ENCODE data around the gene BBS4.

BBS4 gene

GRCh38 chr15:72671525-72671924 lies 14.5 kb upstream of the BBS4 start:
- no peak for TF ChIP-seq CTCF (conservative IDR thresholded peaks at IDR 0.05; ENCODE audit: low read length)
- DNase-seq (ENCODE audit: low read depth) = no peak
- no peak overlapping the region for H3K4me3 ChIP-seq (ENCODE audit: low read length)

- no peak overlapping the region for H3K4me3 ChIP-seq (ENCODE audit: low read length)
- no peak for DNase-seq (ENCODE audit: low read depth)
- no peak for TF ChIP-seq CTCF (conservative IDR thresholded peaks at IDR 0.05; ENCODE audit: low read length)
These were observed 9.2 kb upstream of the BBS4 start for GRCh38 chr15:72676838-72677237.

GRCh38 chr15:72680931-72681330 lies 5.1 kb upstream of the BBS4 start:
- no peak for TF ChIP-seq CTCF (conservative IDR thresholded peaks at IDR 0.05; ENCODE audit: low read length)
- H3K4me3 ChIP-seq (ENCODE audit: low read length) = no peak overlapping the region
- DNase-seq (ENCODE audit: low read depth) = no peak

GRCh38 chr15:72682772-72683171 lies 3.2 kb upstream of the BBS4 start:
- no peak overlapping the region for H3K4me3 ChIP-seq (ENCODE audit: low read length)
- DNase-seq (ENCODE audit: low read depth) = no peak
- TF ChIP-seq CTCF (conservative IDR thresholded peaks at IDR 0.05; ENCODE audit: low read length) = no peak

- TF ChIP-seq CTCF (conservative IDR thresholded peaks at IDR 0.05; ENCODE audit: low read length) = 0 out of 2 replicates have a peak, but pooled peaks have one; percentile 7
- H3K4me3 ChIP-seq (ENCODE audit: low read length) = peak overlapping the region; percentile 73
- DNase-seq (ENCODE audit: low read depth) = no peak
These were observed 594 bp upstream of the BBS4 start for GRCh38 chr15:72685301-72685924.

GRCh38 chr15:72688697-72689096 lies 2.7 kb downstream of the BBS4 start:
- no peak for DNase-seq (ENCODE audit: low read depth)
- no peak for TF ChIP-seq CTCF (conservative IDR thresholded peaks at IDR 0.05; ENCODE audit: low read length)
- H3K4me3 ChIP-seq (ENCODE audit: low read length) = no peak overlapping the region

- TF ChIP-seq CTCF (conservative IDR thresholded peaks at IDR 0.05; ENCODE audit: low read length) = no peak
- DNase-seq (ENCODE audit: low read depth) = no peak
- no peak overlapping the region for H3K4me3 ChIP-seq (ENCODE audit: low read length)
These were observed 4.9 kb downstream of the BBS4 start for GRCh38 chr15:72690938-72691337.
